ENCODE measurements around the gene TSC1.

The TSC1 gene

GRCh38 chr9:132988244-132989013, 44.0 kb upstream of the TSC1 start:
- H3K27me3 ChIP-seq (ENCODE audit: low read length): no peaks in the 10 kb centered on the region; the same call in 1 of the 2 replicates

GRCh38 chr9:132986640-132987620, 42.5 kb upstream of the TSC1 start:
- no peaks in the 10 kb centered on the region for H3K36me3 ChIP-seq (ENCODE audit: low read length)
- H3K9me3 ChIP-seq (ENCODE audit: insufficient read depth, low read length): no peaks in the 10 kb centered on the region
- H3K27ac ChIP-seq (ENCODE audit: low read depth, low read length): no peak overlapping the region
- no peaks in the 10 kb centered on the region for H3K9me2 ChIP-seq (replicated peaks; ENCODE audit: insufficient read depth, low read length)
- no peak overlapping the region for H3K4me3 ChIP-seq (ENCODE audit: insufficient read depth, low read length, poor library complexity, severe bottlenecking)
- H3K9ac ChIP-seq (ENCODE audit: low read length): no peak overlapping the region
- TF ChIP-seq EZH2phosphoT487 (conservative IDR thresholded peaks at IDR 0.05; ENCODE audit: low read length): no peak
- TF ChIP-seq CTCF (IDR thresholded peaks at IDR 0.05; ENCODE audit: insufficient read depth, low read length, poor library complexity, severe bottlenecking): no peak
- no peaks in the 10 kb centered on the region for H4K20me1 ChIP-seq (ENCODE audit: low read depth, low read length)
- H2AFZ ChIP-seq (ENCODE audit: low read depth, low read length, severe bottlenecking): no peak overlapping the region
- no peaks in the 10 kb centered on the region for H3F3A ChIP-seq (ENCODE audit: insufficient read depth)
- no peak overlapping the region for H3K4me2 ChIP-seq (ENCODE audit: low read depth, low read length, poor library complexity, severe bottlenecking)
- no peaks in the 10 kb centered on the region for H3K79me2 ChIP-seq (ENCODE audit: insufficient read depth, low read length)
- no peaks in the 10 kb centered on the region; the same call in 1 of the 2 replicates for H3K27me3 ChIP-seq (ENCODE audit: low read length)

More at GRCh38 chr9:132988244-132989013, 44.0 kb upstream of the TSC1 start:
- no peak overlapping the region for H3K4me3 ChIP-seq (ENCODE audit: insufficient read depth, low read length, poor library complexity, severe bottlenecking)
- no peak overlapping the region for H3K27ac ChIP-seq (ENCODE audit: low read depth, low read length)
- no peak overlapping the region for H3K9ac ChIP-seq (ENCODE audit: low read length)
- H3K36me3 ChIP-seq (ENCODE audit: low read length): no peaks in the 10 kb centered on the region
- no peaks in the 10 kb centered on the region for H3F3A ChIP-seq (ENCODE audit: insufficient read depth)
- no peak overlapping the region for H2AFZ ChIP-seq (ENCODE audit: low read depth, low read length, severe bottlenecking)
- H3K9me3 ChIP-seq (ENCODE audit: insufficient read depth, low read length): no peaks in the 10 kb centered on the region
- no peaks in the 10 kb centered on the region for H3K9me2 ChIP-seq (replicated peaks; ENCODE audit: insufficient read depth, low read length)
- no peaks in the 10 kb centered on the region for H4K20me1 ChIP-seq (ENCODE audit: low read depth, low read length)
- H3K79me2 ChIP-seq (ENCODE audit: insufficient read depth, low read length): no peaks in the 10 kb centered on the region
- no peak overlapping the region for H3K4me2 ChIP-seq (ENCODE audit: low read depth, low read length, poor library complexity, severe bottlenecking)
- TF ChIP-seq EZH2phosphoT487 (conservative IDR thresholded peaks at IDR 0.05; ENCODE audit: low read length): no peak
- TF ChIP-seq CTCF (IDR thresholded peaks at IDR 0.05; ENCODE audit: insufficient read depth, low read length, poor library complexity, severe bottlenecking): no peak

GRCh38 chr9:132986114-132986513, 41.7 kb upstream of the TSC1 start:
- no peaks in the 10 kb centered on the region for H3K9me2 ChIP-seq (replicated peaks; ENCODE audit: insufficient read depth, low read length)
- H3K9ac ChIP-seq (ENCODE audit: low read length): no peak overlapping the region
- H3F3A ChIP-seq (ENCODE audit: insufficient read depth): no peaks in the 10 kb centered on the region
- H3K4me3 ChIP-seq (ENCODE audit: insufficient read depth, low read length, poor library complexity, severe bottlenecking): no peak overlapping the region
- H3K27ac ChIP-seq (ENCODE audit: low read depth, low read length): no peak overlapping the region
- H3K79me2 ChIP-seq (ENCODE audit: insufficient read depth, low read length): no peaks in the 10 kb centered on the region
- no peaks in the 10 kb centered on the region for H3K36me3 ChIP-seq (ENCODE audit: low read length)
- H3K4me2 ChIP-seq (ENCODE audit: low read depth, low read length, poor library complexity, severe bottlenecking): no peak overlapping the region
- no peaks in the 10 kb centered on the region for H3K9me3 ChIP-seq (ENCODE audit: insufficient read depth, low read length)
- no peak overlapping the region for H2AFZ ChIP-seq (ENCODE audit: low read depth, low read length, severe bottlenecking)
- no peaks in the 10 kb centered on the region; the same call in 1 of the 2 replicates for H3K27me3 ChIP-seq (ENCODE audit: low read length)
- no peaks in the 10 kb centered on the region for H4K20me1 ChIP-seq (ENCODE audit: low read depth, low read length)
- TF ChIP-seq EZH2phosphoT487 (conservative IDR thresholded peaks at IDR 0.05; ENCODE audit: low read length): no peak
- no peak for TF ChIP-seq CTCF (IDR thresholded peaks at IDR 0.05; ENCODE audit: insufficient read depth, low read length, poor library complexity, severe bottlenecking)
